DND-41 (cell line): ENCODE data around the gene KAT2B.

ENCODE experiments used
- CTCF ChIP-seq: IDR thresholded peaks from 2 replicates; pipeline ENCODE4 v1.5.1; 2012; ENCODE audit warnings: borderline replicate concordance, low read length, moderate library complexity, mild to moderate bottlenecking; ENCODE audit not compliant: poor library complexity, severe bottlenecking; ENCODE audit errors: extremely low read depth
- EZH2 ChIP-seq: IDR thresholded peaks from 3 replicates; pipeline ENCODE4 v1.6.1; 2012; ENCODE audit warnings: borderline replicate concordance, low read depth, mild to moderate bottlenecking, moderate library complexity, low read length, inconsistent platforms; ENCODE audit not compliant: severe bottlenecking

DNA sequence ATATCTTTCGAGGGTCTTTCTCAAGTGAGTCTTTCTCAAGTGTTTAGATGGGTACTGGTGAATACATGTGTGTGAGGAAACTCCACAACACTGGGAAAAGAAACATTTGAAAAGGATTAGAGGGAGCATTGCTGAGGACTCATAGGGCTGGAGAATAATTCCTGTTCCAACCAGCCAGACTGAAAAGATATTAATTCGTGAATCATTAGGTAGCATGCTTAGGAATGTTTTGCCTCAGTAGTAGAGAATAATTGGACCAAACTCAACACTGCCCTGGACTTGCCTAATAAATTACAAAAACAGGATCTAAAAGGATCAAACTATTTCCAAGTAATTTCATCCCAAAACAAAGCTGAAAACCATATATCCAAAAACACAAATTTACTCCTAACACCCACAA lies 45.5 kb upstream of the KAT2B start:
- no peak for TF ChIP-seq CTCF
- TF ChIP-seq EZH2: no peak
